Astrocyte (in vitro differentiated cells and primary cell): ENCODE measurements around the gene ETV7.

Experiments used
- EZH2 ChIP-seq: IDR thresholded peaks from 2 replicates; pipeline ENCODE4 v1.6.1; 2012; ENCODE audit warnings: mild to moderate bottlenecking, low read length, inconsistent platforms; ENCODE audit not compliant: insufficient read depth
- TF ChIP-seq, protein P1 (sequence below): IDR thresholded peaks from 2 replicates; pipeline ENCODE4 v1.5.1; 2011; ENCODE audit warnings: low read depth, mild to moderate bottlenecking, inconsistent platforms, low read length, moderate library complexity; ENCODE audit not compliant: insufficient read depth

DNA sequence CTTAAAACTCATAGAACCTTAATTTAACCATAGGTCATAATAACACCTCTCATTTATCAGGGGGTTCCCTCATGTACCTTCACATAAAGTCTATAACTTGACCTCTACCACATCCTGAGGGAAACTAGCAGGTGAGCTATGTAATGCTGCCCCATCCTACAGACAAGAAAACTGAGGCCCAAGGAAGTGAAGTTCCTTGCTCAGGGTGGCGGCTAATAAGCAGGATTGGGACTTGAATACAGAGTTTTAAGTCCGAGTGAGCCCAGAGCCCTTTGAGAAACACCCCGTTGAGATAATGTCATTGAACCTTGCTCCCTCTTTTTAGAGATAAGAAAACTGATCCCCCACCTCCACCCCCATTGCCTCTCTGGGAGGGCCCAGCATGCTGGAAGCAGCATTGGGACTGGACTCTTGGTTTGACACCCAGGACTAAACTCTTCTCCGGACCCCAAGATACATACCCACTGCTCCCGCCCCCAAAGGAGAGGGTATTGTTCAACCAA, 51.2 kb downstream of the ETV7 start:
- TF ChIP-seq, protein P1, sequence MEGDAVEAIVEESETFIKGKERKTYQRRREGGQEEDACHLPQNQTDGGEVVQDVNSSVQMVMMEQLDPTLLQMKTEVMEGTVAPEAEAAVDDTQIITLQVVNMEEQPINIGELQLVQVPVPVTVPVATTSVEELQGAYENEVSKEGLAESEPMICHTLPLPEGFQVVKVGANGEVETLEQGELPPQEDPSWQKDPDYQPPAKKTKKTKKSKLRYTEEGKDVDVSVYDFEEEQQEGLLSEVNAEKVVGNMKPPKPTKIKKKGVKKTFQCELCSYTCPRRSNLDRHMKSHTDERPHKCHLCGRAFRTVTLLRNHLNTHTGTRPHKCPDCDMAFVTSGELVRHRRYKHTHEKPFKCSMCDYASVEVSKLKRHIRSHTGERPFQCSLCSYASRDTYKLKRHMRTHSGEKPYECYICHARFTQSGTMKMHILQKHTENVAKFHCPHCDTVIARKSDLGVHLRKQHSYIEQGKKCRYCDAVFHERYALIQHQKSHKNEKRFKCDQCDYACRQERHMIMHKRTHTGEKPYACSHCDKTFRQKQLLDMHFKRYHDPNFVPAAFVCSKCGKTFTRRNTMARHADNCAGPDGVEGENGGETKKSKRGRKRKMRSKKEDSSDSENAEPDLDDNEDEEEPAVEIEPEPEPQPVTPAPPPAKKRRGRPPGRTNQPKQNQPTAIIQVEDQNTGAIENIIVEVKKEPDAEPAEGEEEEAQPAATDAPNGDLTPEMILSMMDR = no peak
- no peak for TF ChIP-seq EZH2
